ENCODE results near the gene CCL4. TPM values are rescaled to one million over a fixed set of nuclear protein-coding genes. Genes with fewer than 3 reads are reported as not detected.

CCL4 gene
- total and polyA plus RNA-seq, 4 donors = 1.7 to 4.6 (median 2.8) TPM

GRCh38 chr17:36142806-36143205 lies 39.2 kb downstream of the CCL4 start:
- no peaks in the 10 kb centered on the region for H3K9me3 ChIP-seq (ENCODE audit: control insufficient read depth in 4 of 4, low read length in 3 of 4)
- no peak for DNase-seq (ENCODE audit: low spot score)
- 89% methylated on average over 8 of the region's 8 CpGs for WGBS

More at GRCh38 chr17:36142806-36143205, 39.2 kb downstream of the CCL4 start:
- Histone ChIP-seq H3K4me3 (ENCODE audit: low read depth in 1 of 3, low read length in 3 of 3) (no peak overlapping the region), H3K4me1 (ENCODE audit: control insufficient read depth in 4 of 4, insufficient read depth in 4 of 4, low read length in 3 of 4) (peaks cover 0 to 2% (median 0%) of the 10 kb centered on the region in 4 donors), H3K9ac (ENCODE audit: low read depth in 1 of 2, low read length in 2 of 2) (no peak overlapping the region), H3K36me3 (ENCODE audit: control insufficient read depth in 4 of 4, insufficient read depth in 3 of 4, low read depth in 1 of 4, low read length in 3 of 4) (no peaks in the 10 kb centered on the region), H3K27me3 (ENCODE audit: control insufficient read depth in 4 of 4, insufficient read depth in 4 of 4, low read length in 3 of 4) (no peaks in the 10 kb centered on the region), H3K27ac (ENCODE audit: low read depth in 1 of 2, low read length in 2 of 2) (no peak overlapping the region)
- TF ChIP-seq FOXA2 (IDR thresholded peaks at IDR 0.05) (no peak), HNF4G (IDR thresholded peaks at IDR 0.05) (no peak), SP1 (IDR thresholded peaks at IDR 0.05) (no peak), ZBTB33 (IDR thresholded peaks at IDR 0.05) (no peak), TAF1 (conservative IDR thresholded peaks at IDR 0.05) (no peak), EGR1 (IDR thresholded peaks at IDR 0.05; ENCODE audit: low read depth in 2 of 2) (no peak), YY1 (IDR thresholded peaks at IDR 0.05) (no peak), CTCF (IDR thresholded peaks at IDR 0.05; ENCODE audit: low read depth, low read length, missing input control) (no peak), FOXA1 (IDR thresholded peaks at IDR 0.05) (no peak), MAX (IDR thresholded peaks at IDR 0.05) (no peak), JUND (IDR thresholded peaks at IDR 0.05) (no peak), ATF3 (IDR thresholded peaks at IDR 0.05) (no peak), REST (IDR thresholded peaks at IDR 0.05) (no peak), NR2F2 (IDR thresholded peaks at IDR 0.05) (no peak)
